ENCODE measurements around the gene LMBRD2.
"Not testable (repeated sequence)": the region's sequence is repeated elsewhere in the genome, so short reads cannot be mapped to it uniquely, and the experiment has no call there.

- TF ChIP-seq, protein P1, sequence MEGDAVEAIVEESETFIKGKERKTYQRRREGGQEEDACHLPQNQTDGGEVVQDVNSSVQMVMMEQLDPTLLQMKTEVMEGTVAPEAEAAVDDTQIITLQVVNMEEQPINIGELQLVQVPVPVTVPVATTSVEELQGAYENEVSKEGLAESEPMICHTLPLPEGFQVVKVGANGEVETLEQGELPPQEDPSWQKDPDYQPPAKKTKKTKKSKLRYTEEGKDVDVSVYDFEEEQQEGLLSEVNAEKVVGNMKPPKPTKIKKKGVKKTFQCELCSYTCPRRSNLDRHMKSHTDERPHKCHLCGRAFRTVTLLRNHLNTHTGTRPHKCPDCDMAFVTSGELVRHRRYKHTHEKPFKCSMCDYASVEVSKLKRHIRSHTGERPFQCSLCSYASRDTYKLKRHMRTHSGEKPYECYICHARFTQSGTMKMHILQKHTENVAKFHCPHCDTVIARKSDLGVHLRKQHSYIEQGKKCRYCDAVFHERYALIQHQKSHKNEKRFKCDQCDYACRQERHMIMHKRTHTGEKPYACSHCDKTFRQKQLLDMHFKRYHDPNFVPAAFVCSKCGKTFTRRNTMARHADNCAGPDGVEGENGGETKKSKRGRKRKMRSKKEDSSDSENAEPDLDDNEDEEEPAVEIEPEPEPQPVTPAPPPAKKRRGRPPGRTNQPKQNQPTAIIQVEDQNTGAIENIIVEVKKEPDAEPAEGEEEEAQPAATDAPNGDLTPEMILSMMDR (IDR thresholded peaks at IDR 0.05; ENCODE audit: insufficient read depth, low read depth, low read length) = not testable (repeated sequence)
- TF ChIP-seq EZH2 (IDR thresholded peaks at IDR 0.05; ENCODE audit: insufficient read depth, low read length) = not testable (repeated sequence)
These were observed 47.1 kb upstream of the LMBRD2 start for GRCh38 chr5:36198783-36199182.
